Liver (tissue), 9 donors: Measurements from ENCODE around the gene KIAA1217. TPM values are rescaled to one million over a fixed set of nuclear protein-coding genes. Genes with fewer than 3 reads are reported as not detected.

Source experiments
- DNase-seq: peaks from one replicate; pipeline ENCODE4 v3.0.0-alpha.2; 2017; ENCODE audit warnings: low spot score
- H3K27ac ChIP-seq, 2 donors: one replicate each; pipeline ENCODE4 v1.7.0; 2013; ENCODE audit warnings: inconsistent platforms in 2 of 2, low read length in 2 of 2, control low read depth in 1 of 2, low read depth in 1 of 2, mild to moderate bottlenecking in 1 of 2
- H3K27me3 ChIP-seq, 4 donors: one replicate each; pipeline versions ENCODE4 v1.6.1 to v1.7.0; 2013; ENCODE audit warnings: low read length in 3 of 4, inconsistent platforms in 1 of 4, mild to moderate bottlenecking in 1 of 4, moderate library complexity in 1 of 4; ENCODE audit not compliant: control insufficient read depth in 4 of 4, insufficient read depth in 4 of 4
- H3K36me3 ChIP-seq, 4 donors: one replicate each; pipeline versions ENCODE4 v1.6.1 to v1.7.0; 2013; ENCODE audit warnings: low read length in 3 of 4, mild to moderate bottlenecking in 3 of 4, low read depth in 1 of 4, moderate library complexity in 1 of 4; ENCODE audit not compliant: control insufficient read depth in 4 of 4, insufficient read depth in 3 of 4
- H3K4me1 ChIP-seq, 4 donors: one replicate each; pipeline versions ENCODE4 v1.6.1 to v1.7.0; 2013; ENCODE audit warnings: low read length in 3 of 4, mild to moderate bottlenecking in 3 of 4, moderate library complexity in 1 of 4; ENCODE audit not compliant: control insufficient read depth in 4 of 4, insufficient read depth in 4 of 4
- H3K4me3 ChIP-seq, 3 donors: one replicate each; pipeline versions ENCODE4 v1.6.1 to v1.7.0; 2013; ENCODE audit warnings: low read length in 3 of 3, control low read depth in 1 of 3, low read depth in 1 of 3, mild to moderate bottlenecking in 1 of 3
- H3K9ac ChIP-seq, 2 donors: one replicate each; pipeline ENCODE4 v1.7.0; 2013; ENCODE audit warnings: low read length in 2 of 2, mild to moderate bottlenecking in 2 of 2, moderate library complexity in 2 of 2, control low read depth in 1 of 2, low read depth in 1 of 2
- H3K9me3 ChIP-seq, 4 donors: one replicate each; pipeline versions ENCODE4 v1.6.1 to v1.7.0; 2013; ENCODE audit warnings: low read length in 3 of 4; ENCODE audit not compliant: control insufficient read depth in 4 of 4
- EGR1 ChIP-seq, 2 donors: IDR thresholded peaks; 2 replicates each; pipeline ENCODE4 v1.6.1; 2016 to 2018; ENCODE audit warnings: antibody characterized with exemption in 2 of 2, low read depth in 2 of 2
- FOXA1 ChIP-seq: IDR thresholded peaks from 2 replicates; pipeline ENCODE4 v1.6.1; 2016; ENCODE audit warnings: antibody characterized with exemption
- FOXA2 ChIP-seq: IDR thresholded peaks from 2 replicates; pipeline ENCODE4 v1.6.1; 2016; ENCODE audit warnings: antibody characterized with exemption
- GABPA ChIP-seq, 2 donors: IDR thresholded peaks in 1 of 2; conservative IDR thresholded peaks in 1 of 2; 2 replicates each; pipeline ENCODE4 v1.6.1; 2016; ENCODE audit warnings: antibody characterized with exemption in 2 of 2, mild to moderate bottlenecking in 1 of 2, moderate library complexity in 1 of 2
- HNF4A ChIP-seq, 2 donors: conservative IDR thresholded peaks; 2 replicates each; pipeline ENCODE4 v1.6.1; 2016; ENCODE audit warnings: antibody characterized with exemption in 2 of 2, mild to moderate bottlenecking in 2 of 2
- HNF4G ChIP-seq: IDR thresholded peaks from 2 replicates; pipeline ENCODE4 v1.6.1; 2016; ENCODE audit warnings: antibody characterized with exemption
- JUND ChIP-seq, 2 donors: IDR thresholded peaks; 2 replicates each; pipeline ENCODE4 v1.6.1; 2016; ENCODE audit warnings: antibody characterized with exemption in 2 of 2
- NR2F2 ChIP-seq: IDR thresholded peaks from 2 replicates; pipeline ENCODE4 v1.6.1; 2016; ENCODE audit warnings: antibody characterized with exemption
- RAD21 ChIP-seq, 2 donors: IDR thresholded peaks; 2 replicates each; pipeline ENCODE4 v1.6.1; 2016; ENCODE audit warnings: antibody characterized with exemption in 2 of 2, mild to moderate bottlenecking in 2 of 2
- RXRA ChIP-seq, 2 donors: IDR thresholded peaks; 2 replicates each; pipeline ENCODE4 v1.6.1; 2017 to 2018; ENCODE audit warnings: antibody characterized with exemption in 2 of 2, mild to moderate bottlenecking in 1 of 2
- SP1 ChIP-seq: IDR thresholded peaks from 2 replicates; pipeline ENCODE4 v1.6.1; 2018; ENCODE audit warnings: antibody characterized with exemption, mild to moderate bottlenecking
- TAF1 ChIP-seq: conservative IDR thresholded peaks from 2 replicates; pipeline ENCODE4 v1.6.1; 2016; ENCODE audit warnings: antibody characterized with exemption, mild to moderate bottlenecking
- YY1 ChIP-seq: IDR thresholded peaks from 2 replicates; pipeline ENCODE4 v1.6.1; 2016; ENCODE audit warnings: antibody characterized with exemption, mild to moderate bottlenecking
- WGBS: extraction: QIAGEN DNeasy Blood & Tissue Kit; methylation state at CpG from one replicate; pipeline ENCODE4 v1.1.7; 2013; 5-methylcytosine and 5-hydroxymethylcytosine counted together
- polyA plus RNA-seq, 2 donors: library from polyadenylated mRNA; stranded (reverse) in 1 of 2; unstranded in 1 of 2; fragments of 200-250 nt in 1 of 2; fragments of >200 nt in 1 of 2; fragmentation: Nextera tagmentation in 1 of 2; extraction: Ambion mirVana in 1 of 2; gene quantifications; one replicate each; pipeline versions ENCODE4 v1.2.1 to v1.2.3, GENCODE V29; 2013 to 2015
- total RNA-seq, 2 donors: library from RNA; depleted of rRNA; stranded (reverse); fragments of >200 nt; gene quantifications; one replicate each; pipeline ENCODE4 v1.2.3, GENCODE V29; 2014
- TF ChIP-seq, protein P1 (sequence below): IDR thresholded peaks from 2 replicates; pipeline ENCODE4 v1.6.1; 2016; ENCODE audit warnings: antibody characterized with exemption
- TF ChIP-seq, protein P2 (sequence below): IDR thresholded peaks from 2 replicates; pipeline ENCODE4 v1.6.1; 2016; ENCODE audit warnings: antibody characterized with exemption
- TF ChIP-seq, protein P3 (sequence below): fragments of 150-350 bp; IDR thresholded peaks from 2 replicates; pipeline ENCODE4 v1.5.1; 2017; ENCODE audit warnings: improper control_type of control experiment, low read depth, low read length; ENCODE audit not compliant: missing input control
- TF ChIP-seq, protein P4 (sequence below): IDR thresholded peaks from 2 replicates; pipeline ENCODE4 v1.6.1; 2016; ENCODE audit warnings: antibody characterized with exemption
- TF ChIP-seq, protein P5 (sequence below): IDR thresholded peaks from 2 replicates; pipeline ENCODE4 v1.6.1; 2016; ENCODE audit warnings: antibody characterized with exemption, mild to moderate bottlenecking
- donor health status: healthy.
- donor health status: healthy.
- donor health status: healthy.
- donor health status: healthy.
- donor health status: healthy.

The KIAA1217 gene
- total and polyA plus RNA-seq, 4 donors = 4.5 to 12.8 (median 6.8) TPM

DNA sequence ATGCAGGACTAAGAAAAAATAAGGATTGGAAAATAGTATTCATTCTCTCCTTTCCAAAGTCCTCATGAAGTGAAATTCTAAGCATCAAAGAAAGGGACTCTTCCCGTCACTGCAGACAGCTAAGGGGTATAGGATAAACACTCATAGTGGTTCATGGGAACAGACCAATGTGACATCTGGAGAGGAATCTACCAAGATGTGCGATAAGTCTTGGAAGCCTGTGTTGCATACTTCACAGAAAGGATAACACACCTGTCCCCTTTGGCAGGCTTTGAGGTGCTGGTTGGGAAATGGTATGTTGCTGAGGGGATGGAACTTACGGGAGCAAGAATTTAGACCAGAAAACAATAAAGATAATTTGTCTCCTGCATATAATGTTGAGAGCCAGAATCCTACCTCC is 266.7 kb downstream of the KIAA1217 start:
- Histone ChIP-seq H3K27me3 (no peaks in the 10 kb centered on the region), H3K4me3 (no peak overlapping the region)
- 96% methylated on average over 3 of the region's 3 CpGs for WGBS

More for the DNA sequence above, 266.7 kb downstream of the KIAA1217 start:
- TF ChIP-seq YY1 (no peak), NR2F2 (no peak), FOXA1 (no peak), JUND (IDR thresholded peaks at IDR 0.05) (no peak), SP1 (no peak), TAF1 (no peak), RAD21 (IDR thresholded peaks at IDR 0.05) (no peak), GABPA (IDR thresholded peaks at IDR 0.05 in 1 of 2, conservative IDR thresholded peaks at IDR 0.05 in 1 of 2) (no peak), FOXA2 (no peak), HNF4G (no peak), EGR1 (IDR thresholded peaks at IDR 0.05; ENCODE audit: low read depth in 2 of 2) (no peak), RXRA (IDR thresholded peaks at IDR 0.05) (no peak), HNF4A (conservative IDR thresholded peaks at IDR 0.05) (no peak)
- TF ChIP-seq, protein P1, sequence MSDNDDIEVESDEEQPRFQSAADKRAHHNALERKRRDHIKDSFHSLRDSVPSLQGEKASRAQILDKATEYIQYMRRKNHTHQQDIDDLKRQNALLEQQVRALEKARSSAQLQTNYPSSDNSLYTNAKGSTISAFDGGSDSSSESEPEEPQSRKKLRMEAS = no peak
- TF ChIP-seq, protein P2, sequence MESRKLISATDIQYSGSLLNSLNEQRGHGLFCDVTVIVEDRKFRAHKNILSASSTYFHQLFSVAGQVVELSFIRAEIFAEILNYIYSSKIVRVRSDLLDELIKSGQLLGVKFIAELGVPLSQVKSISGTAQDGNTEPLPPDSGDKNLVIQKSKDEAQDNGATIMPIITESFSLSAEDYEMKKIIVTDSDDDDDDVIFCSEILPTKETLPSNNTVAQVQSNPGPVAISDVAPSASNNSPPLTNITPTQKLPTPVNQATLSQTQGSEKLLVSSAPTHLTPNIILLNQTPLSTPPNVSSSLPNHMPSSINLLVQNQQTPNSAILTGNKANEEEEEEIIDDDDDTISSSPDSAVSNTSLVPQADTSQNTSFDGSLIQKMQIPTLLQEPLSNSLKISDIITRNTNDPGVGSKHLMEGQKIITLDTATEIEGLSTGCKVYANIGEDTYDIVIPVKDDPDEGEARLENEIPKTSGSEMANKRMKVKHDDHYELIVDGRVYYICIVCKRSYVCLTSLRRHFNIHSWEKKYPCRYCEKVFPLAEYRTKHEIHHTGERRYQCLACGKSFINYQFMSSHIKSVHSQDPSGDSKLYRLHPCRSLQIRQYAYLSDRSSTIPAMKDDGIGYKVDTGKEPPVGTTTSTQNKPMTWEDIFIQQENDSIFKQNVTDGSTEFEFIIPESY = no peak
- TF ChIP-seq, protein P3, sequence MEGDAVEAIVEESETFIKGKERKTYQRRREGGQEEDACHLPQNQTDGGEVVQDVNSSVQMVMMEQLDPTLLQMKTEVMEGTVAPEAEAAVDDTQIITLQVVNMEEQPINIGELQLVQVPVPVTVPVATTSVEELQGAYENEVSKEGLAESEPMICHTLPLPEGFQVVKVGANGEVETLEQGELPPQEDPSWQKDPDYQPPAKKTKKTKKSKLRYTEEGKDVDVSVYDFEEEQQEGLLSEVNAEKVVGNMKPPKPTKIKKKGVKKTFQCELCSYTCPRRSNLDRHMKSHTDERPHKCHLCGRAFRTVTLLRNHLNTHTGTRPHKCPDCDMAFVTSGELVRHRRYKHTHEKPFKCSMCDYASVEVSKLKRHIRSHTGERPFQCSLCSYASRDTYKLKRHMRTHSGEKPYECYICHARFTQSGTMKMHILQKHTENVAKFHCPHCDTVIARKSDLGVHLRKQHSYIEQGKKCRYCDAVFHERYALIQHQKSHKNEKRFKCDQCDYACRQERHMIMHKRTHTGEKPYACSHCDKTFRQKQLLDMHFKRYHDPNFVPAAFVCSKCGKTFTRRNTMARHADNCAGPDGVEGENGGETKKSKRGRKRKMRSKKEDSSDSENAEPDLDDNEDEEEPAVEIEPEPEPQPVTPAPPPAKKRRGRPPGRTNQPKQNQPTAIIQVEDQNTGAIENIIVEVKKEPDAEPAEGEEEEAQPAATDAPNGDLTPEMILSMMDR = no peak
- TF ChIP-seq, protein P4, sequence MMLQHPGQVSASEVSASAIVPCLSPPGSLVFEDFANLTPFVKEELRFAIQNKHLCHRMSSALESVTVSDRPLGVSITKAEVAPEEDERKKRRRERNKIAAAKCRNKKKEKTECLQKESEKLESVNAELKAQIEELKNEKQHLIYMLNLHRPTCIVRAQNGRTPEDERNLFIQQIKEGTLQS = no peak
- TF ChIP-seq, protein P5, sequence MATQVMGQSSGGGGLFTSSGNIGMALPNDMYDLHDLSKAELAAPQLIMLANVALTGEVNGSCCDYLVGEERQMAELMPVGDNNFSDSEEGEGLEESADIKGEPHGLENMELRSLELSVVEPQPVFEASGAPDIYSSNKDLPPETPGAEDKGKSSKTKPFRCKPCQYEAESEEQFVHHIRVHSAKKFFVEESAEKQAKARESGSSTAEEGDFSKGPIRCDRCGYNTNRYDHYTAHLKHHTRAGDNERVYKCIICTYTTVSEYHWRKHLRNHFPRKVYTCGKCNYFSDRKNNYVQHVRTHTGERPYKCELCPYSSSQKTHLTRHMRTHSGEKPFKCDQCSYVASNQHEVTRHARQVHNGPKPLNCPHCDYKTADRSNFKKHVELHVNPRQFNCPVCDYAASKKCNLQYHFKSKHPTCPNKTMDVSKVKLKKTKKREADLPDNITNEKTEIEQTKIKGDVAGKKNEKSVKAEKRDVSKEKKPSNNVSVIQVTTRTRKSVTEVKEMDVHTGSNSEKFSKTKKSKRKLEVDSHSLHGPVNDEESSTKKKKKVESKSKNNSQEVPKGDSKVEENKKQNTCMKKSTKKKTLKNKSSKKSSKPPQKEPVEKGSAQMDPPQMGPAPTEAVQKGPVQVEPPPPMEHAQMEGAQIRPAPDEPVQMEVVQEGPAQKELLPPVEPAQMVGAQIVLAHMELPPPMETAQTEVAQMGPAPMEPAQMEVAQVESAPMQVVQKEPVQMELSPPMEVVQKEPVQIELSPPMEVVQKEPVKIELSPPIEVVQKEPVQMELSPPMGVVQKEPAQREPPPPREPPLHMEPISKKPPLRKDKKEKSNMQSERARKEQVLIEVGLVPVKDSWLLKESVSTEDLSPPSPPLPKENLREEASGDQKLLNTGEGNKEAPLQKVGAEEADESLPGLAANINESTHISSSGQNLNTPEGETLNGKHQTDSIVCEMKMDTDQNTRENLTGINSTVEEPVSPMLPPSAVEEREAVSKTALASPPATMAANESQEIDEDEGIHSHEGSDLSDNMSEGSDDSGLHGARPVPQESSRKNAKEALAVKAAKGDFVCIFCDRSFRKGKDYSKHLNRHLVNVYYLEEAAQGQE = no peak
- peaks cover 0 to 4% (median 0%) of the 10 kb centered on the region in 4 donors for H3K9me3 ChIP-seq
- no peak for DNase-seq
- H3K36me3 ChIP-seq = peaks cover 0 to 29% (median 20%) of the 10 kb centered on the region in 4 donors
- no peak overlapping the region for H3K9ac ChIP-seq
- H3K27ac ChIP-seq = no peak overlapping the region
- H3K4me1 ChIP-seq = peaks cover 0 to 14% (median 2%) of the 10 kb centered on the region in 4 donors
